ENCODE results near the gene SIPA1L3.

Gene SIPA1L3

DNA sequence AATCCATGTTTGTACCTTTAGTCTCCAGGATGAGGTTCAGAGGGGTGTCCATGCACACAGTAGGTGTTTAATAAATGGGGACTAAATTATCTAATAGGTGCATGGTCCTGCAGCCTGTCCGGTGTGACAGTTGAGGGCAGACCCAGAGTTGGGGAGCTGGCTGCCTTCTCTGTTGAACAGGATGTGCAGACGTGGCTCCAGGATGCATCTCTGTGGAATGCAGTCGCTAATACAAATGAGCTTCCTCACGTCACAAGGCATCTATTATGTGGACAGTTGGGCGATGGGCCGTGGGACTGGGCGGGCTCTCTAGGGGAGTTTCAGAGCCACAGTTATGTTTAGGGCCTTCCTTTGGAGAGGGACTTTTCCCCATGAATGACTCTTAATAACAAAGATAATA, 71.0 kb downstream of the SIPA1L3 start:
- Histone ChIP-seq H3K4me3 (ENCODE audit: low read depth, low read length, poor library complexity, severe bottlenecking) (no peak overlapping the region), H3K9me3 (ENCODE audit: low read length) (no peaks in the 10 kb centered on the region), H2AFZ (ENCODE audit: low read length) (no peak overlapping the region), H3K27me3 (ENCODE audit: insufficient read depth, low read length) (no peaks in the 10 kb centered on the region), H3K79me2 (ENCODE audit: insufficient read depth, low read length) (0 out of 2 replicates have a peak, but pooled peaks cover 7% of the 10 kb centered on the region), H3K27ac (ENCODE audit: low read depth, low read length, poor library complexity, severe bottlenecking) (peak overlapping the region; percentile 97), H3K4me1 (ENCODE audit: insufficient read depth, low read length, severe bottlenecking) (peaks cover 96% of the 10 kb centered on the region), H3K36me3 (ENCODE audit: insufficient read depth, low read length) (peaks cover under 1% of the 10 kb centered on the region; the same call in 1 of the 2 replicates), H3K4me2 (ENCODE audit: low read length) (no peak overlapping the region), H4K20me1 (ENCODE audit: insufficient read depth, low read length) (no peaks in the 10 kb centered on the region), H3F3A (ENCODE audit: insufficient read depth, low read length) (peaks cover 14% of the 10 kb centered on the region), H3K9me2 (ENCODE audit: low read depth, low read length) (no peaks in the 10 kb centered on the region), H3K9ac (ENCODE audit: low read length) (peak overlapping the region; percentile 2; the same call in 1 of the 2 replicates)
- TF ChIP-seq EZH2 (IDR thresholded peaks at IDR 0.05; ENCODE audit: borderline replicate concordance, low read length) (no peak), CTCF (IDR thresholded peaks at IDR 0.05; ENCODE audit: low read length) (no peak)

DNA sequence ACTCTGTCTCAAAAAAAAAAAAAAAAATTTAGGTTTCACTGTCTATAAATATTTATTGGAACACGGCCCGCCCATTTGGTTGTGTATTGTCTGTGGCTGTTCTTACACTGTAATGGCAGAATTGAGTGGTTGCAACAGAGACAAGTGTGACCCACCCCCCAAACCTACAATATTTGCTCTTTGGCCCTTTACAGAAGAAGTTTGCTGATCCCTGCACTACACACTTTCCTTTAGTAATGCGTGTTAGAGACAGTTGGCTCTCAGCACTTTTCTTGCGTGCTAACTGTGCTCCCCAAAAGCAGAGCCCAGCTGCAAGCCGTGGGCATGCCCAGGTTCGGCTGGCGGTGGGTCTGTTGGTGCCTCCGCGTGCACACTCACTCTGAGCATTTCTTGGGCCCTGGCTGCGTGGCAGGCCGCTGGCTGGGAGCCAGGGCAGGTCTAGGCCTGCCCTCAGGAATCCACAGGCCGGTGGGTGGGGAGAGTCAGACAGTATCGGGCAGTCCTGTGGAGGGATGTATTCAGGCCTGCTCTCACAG, 72.6 kb downstream of the SIPA1L3 start:
- H3K4me2 ChIP-seq (ENCODE audit: low read length): peak overlapping the region; percentile 40
- H3K9me2 ChIP-seq (ENCODE audit: low read depth, low read length): no peaks in the 10 kb centered on the region
- no peaks in the 10 kb centered on the region for H3K27me3 ChIP-seq (ENCODE audit: insufficient read depth, low read length)
- no peaks in the 10 kb centered on the region for H4K20me1 ChIP-seq (ENCODE audit: insufficient read depth, low read length)
- H3K9me3 ChIP-seq (ENCODE audit: low read length): no peaks in the 10 kb centered on the region
- peaks cover 98% of the 10 kb centered on the region for H3K4me1 ChIP-seq (ENCODE audit: insufficient read depth, low read length, severe bottlenecking)
- TF ChIP-seq EZH2 (IDR thresholded peaks at IDR 0.05; ENCODE audit: borderline replicate concordance, low read length): no peak
- TF ChIP-seq CTCF (IDR thresholded peaks at IDR 0.05; ENCODE audit: low read length): no peak
- no peaks in the 10 kb centered on the region for H3K36me3 ChIP-seq (ENCODE audit: insufficient read depth, low read length)
- 0 out of 2 replicates have a peak, but pooled peaks cover 7% of the 10 kb centered on the region for H3K79me2 ChIP-seq (ENCODE audit: insufficient read depth, low read length)
- peak overlapping the region; percentile 97 for H3K27ac ChIP-seq (ENCODE audit: low read depth, low read length, poor library complexity, severe bottlenecking)
- H2AFZ ChIP-seq (ENCODE audit: low read length): no peak overlapping the region
- peak overlapping the region; percentile 6 for H3K4me3 ChIP-seq (ENCODE audit: low read depth, low read length, poor library complexity, severe bottlenecking)
- peak overlapping the region; percentile 53 for H3K9ac ChIP-seq (ENCODE audit: low read length)
- H3F3A ChIP-seq (ENCODE audit: insufficient read depth, low read length): peaks cover 14% of the 10 kb centered on the region

DNA sequence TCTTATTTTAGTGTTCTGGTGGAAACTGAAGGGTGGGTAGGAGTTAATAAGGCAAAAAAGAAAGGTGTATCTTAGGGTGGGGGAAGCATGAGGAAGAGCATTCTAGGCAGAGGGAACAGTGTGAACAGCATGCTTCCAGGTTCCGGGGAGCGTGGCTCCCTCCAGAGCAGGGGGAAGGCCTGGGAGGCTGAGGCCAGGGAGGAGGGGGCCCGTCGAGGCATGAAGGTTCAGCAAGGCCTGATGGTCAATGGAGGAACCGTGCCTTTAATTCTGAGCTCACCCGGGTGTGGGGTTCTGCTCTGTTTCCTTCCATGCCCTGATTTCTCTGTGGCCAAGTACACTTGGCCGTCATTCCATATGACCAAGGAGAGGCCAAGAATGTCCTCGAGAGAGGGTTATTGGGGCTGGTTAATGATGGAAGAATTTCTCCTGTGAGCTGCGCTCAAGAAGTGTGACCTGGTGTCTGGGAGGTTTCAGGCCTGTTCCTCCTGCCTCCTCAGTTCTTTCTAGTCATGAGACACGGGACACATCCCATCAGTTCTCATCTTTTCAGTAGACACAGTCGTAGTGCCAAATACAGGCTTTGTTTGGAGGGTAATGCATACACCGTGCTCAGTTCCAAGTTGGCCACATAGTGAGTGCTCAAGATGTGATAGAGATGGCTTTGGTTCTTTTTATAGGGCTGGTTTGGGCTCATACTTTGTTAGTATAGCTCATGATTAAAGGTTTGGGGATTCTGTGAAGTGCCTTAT, 73.6 kb downstream of the SIPA1L3 start:
- Histone ChIP-seq H3K36me3 (ENCODE audit: insufficient read depth, low read length) (no peaks in the 10 kb centered on the region), H3K4me1 (ENCODE audit: insufficient read depth, low read length, severe bottlenecking) (peaks cover 96% of the 10 kb centered on the region), H3F3A (ENCODE audit: insufficient read depth, low read length) (peaks cover 14% of the 10 kb centered on the region), H3K27me3 (ENCODE audit: insufficient read depth, low read length) (no peaks in the 10 kb centered on the region), H2AFZ (ENCODE audit: low read length) (no peak overlapping the region), H3K4me3 (ENCODE audit: low read depth, low read length, poor library complexity, severe bottlenecking) (no peak overlapping the region), H3K9me2 (ENCODE audit: low read depth, low read length) (no peaks in the 10 kb centered on the region), H3K9ac (ENCODE audit: low read length) (peak overlapping the region; percentile 53), H3K9me3 (ENCODE audit: low read length) (no peaks in the 10 kb centered on the region), H3K27ac (ENCODE audit: low read depth, low read length, poor library complexity, severe bottlenecking) (peak overlapping the region; percentile 97), H3K4me2 (ENCODE audit: low read length) (peak overlapping the region; percentile 40), H4K20me1 (ENCODE audit: insufficient read depth, low read length) (no peaks in the 10 kb centered on the region), H3K79me2 (ENCODE audit: insufficient read depth, low read length) (0 out of 2 replicates have a peak, but pooled peaks cover 7% of the 10 kb centered on the region)
- TF ChIP-seq CTCF (IDR thresholded peaks at IDR 0.05; ENCODE audit: low read length) (no peak), EZH2 (IDR thresholded peaks at IDR 0.05; ENCODE audit: borderline replicate concordance, low read length) (no peak)

Data from OCI-LY1 (cell line).